Measurements from ENCODE around the gene FRAS1.

DNA sequence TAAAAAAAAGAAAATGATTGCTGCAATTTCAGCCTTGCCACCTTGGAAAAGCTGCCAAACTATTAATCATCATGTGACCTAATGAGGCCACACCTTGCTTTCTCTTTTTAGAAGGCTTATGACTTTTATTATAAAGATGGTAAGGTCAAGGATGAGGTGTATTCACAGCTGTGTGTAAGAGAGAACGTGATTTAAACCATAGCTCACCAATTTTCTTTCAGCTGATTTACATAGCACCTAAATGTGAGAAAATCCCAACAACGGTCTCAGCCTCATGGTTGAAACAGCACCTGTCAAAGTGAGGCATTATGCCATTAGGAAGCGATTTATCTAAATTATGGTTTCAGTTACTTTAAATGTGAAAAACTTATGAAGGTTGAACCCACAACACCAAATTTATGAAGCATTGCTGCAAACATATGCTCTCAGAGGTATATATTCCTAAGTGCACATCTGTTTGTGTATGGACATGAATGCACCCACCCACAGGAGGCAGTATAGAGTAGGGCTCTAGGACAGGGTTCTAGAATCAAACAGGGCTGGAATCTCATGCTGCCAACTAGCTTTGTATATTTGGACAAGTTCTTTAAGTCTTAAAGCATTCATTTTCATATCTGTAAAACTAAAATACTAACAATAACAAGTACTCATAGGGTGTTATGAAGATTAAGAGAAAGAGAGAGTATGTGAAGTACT lies 535.1 kb downstream of the FRAS1 start:
- no peak for TF ChIP-seq POLR2AphosphoS5 (IDR thresholded peaks at IDR 0.05; ENCODE audit: low read depth, low read length)
- TF ChIP-seq, protein P1, sequence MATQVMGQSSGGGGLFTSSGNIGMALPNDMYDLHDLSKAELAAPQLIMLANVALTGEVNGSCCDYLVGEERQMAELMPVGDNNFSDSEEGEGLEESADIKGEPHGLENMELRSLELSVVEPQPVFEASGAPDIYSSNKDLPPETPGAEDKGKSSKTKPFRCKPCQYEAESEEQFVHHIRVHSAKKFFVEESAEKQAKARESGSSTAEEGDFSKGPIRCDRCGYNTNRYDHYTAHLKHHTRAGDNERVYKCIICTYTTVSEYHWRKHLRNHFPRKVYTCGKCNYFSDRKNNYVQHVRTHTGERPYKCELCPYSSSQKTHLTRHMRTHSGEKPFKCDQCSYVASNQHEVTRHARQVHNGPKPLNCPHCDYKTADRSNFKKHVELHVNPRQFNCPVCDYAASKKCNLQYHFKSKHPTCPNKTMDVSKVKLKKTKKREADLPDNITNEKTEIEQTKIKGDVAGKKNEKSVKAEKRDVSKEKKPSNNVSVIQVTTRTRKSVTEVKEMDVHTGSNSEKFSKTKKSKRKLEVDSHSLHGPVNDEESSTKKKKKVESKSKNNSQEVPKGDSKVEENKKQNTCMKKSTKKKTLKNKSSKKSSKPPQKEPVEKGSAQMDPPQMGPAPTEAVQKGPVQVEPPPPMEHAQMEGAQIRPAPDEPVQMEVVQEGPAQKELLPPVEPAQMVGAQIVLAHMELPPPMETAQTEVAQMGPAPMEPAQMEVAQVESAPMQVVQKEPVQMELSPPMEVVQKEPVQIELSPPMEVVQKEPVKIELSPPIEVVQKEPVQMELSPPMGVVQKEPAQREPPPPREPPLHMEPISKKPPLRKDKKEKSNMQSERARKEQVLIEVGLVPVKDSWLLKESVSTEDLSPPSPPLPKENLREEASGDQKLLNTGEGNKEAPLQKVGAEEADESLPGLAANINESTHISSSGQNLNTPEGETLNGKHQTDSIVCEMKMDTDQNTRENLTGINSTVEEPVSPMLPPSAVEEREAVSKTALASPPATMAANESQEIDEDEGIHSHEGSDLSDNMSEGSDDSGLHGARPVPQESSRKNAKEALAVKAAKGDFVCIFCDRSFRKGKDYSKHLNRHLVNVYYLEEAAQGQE (IDR thresholded peaks at IDR 0.05; ENCODE audit: insufficient read depth in 1 of 2, low read depth in 2 of 2, low read length in 2 of 2) = no peak
- no peak for TF ChIP-seq TAF1 (IDR thresholded peaks at IDR 0.05; ENCODE audit: borderline replicate concordance, insufficient read depth, low read length)

Data from PFSK-1 (cell line).